ENCODE measurements around the gene GNAZ.

GNAZ gene

DNA sequence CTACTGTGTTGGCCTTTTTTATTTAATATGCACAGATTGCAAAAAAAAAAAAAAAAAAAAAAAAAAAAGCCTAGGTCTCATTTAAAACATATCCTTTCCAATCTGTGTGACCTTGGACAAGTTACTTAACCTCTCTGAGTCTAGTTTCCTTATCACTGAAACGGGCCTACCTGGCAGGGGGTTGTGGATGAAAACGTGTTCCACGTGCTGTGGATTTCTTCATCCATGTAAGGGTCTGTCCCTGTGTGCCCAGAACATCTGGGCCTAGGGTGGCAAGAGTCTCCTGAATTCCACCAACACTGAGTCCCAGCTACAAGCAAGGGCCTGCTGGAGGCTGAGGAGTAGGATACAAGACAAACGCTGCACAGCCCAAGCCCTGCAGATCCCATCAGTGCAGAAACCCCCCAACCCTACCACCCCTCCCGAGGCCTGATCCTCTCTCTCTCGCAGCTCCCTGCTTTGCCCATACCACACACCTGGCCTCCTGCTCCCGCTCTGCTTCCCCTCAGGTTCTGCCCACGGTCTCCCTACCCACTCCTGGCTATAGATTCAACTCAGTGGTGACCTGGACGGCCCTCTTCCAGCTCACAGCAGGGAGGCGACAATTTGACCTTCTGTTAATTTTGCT, 4.7 kb upstream of the GNAZ start:
- DNase-seq: no peak

DNA sequence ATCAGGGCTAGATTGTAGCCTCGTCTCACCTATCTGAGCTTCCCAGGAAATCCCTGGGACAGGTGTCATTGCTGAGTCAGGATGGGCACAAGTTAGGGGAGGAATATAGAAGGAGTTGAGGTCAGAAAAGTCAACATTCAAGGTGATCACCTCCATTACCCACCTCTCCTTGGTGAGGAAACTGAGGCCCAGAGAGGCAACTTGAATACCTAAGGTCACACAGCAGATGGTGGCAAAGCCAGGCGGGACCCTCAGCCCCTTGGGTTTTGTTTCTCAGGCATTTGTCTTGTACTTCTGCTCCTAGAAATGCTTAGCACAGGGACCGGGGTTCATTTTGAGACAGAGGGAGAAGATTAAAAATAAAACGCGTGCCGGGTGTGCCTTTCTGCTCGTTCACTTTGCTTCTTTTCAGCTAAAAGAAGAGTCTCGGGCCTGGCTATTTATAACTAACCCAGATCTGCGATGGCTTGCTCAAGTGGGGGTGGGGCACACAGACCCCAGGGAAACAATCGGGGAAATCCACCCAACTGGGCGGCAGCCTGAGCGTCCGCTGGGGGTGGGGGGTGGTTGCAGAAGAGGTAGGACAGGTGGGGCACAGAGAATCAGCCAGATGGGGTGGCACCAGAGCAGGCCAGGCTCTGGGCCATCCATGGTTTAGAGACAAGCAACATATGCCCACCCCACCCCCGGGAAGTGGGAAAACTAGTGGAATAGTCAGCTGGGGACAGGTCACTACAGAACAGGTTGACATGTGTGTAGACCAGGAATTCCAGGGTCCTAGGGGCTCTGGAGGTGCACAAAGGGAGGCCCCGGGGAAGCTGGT, 3.9 kb upstream of the GNAZ start:
- no peak for DNase-seq

DNA sequence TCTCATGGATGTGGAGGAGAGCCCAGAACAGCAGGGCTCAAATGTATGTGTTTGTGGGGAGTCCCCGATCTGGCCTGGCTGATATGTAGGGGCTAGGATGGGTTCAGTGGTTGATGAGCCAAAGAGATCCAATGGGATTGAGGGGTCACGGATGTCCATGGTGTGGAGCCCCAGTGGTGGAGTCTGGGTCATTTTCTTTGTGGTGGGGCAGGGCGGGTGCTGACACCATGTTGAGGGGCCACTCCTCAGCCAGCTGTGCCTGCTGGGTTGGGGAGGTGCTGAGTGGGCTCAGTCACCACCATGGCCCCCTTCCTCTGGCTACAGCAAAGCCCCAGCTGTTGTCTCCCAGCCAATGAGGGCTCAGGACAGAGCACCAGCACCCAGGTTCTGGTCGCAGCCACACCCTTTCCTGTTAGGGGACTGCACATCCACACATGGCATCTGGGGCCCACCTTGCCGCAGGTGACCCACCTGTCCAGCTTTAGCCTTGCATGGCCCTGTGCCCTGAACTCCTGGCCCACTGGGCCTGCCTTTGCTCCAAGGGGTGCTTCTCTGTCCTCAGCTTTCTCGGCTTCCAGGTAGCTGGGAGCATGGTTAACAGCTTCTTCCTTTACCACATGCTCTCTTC, 3.2 kb upstream of the GNAZ start:
- no peak for DNase-seq

DNA sequence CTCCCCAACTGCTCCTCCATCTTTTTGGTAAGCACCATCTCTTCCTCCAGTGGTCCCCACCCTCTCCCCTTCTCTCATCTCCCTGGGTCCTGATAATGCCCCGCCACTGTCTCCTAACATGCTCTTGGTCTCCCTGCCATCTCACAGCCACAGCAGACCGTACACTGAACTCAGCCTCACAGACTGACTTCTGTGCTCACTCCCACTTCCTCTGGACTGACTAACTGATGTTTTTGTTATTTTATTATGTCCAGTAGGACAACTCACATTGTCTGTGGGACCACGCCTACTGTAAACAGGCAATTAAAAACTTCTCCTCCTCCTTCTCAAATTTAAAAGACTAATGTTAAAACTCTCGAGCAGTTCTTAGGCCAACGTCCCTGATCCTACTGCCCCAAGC, 2.6 kb upstream of the GNAZ start:
- no peak for DNase-seq

DNA sequence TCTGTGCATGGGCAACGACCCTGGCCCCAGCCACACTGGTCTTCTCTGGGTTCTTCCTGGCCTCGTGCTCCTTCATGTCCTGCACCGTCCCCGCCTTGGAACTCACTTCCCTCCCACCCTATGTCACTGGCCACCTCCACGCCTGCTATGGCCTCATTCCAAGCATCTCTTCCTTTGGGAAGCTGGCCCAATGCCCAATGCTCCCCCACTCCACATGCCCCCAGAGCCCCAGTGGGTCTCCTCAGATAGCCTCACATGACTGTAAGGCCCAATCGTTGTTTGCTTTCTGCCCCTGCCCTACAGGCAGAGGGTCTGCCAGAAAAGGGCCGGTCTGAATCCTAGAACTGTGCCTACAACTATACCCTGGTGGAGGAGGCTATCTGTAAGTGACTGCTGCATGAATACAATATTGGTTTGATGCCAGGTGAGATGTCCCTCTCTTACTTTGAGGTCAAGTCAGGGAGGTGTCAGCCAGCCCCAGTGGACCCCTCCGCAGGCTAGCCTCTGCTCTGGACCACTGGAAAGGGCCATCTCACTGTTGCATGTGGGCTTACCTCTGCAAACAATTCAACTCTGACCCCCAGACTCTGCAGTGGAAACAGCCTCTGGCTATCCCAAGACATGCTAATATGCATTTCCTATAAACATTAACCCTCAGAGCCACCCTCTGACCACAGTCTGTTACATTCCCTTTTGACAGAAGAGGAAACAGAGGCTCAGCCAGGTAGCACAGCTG, 2.1 kb upstream of the GNAZ start:
- no peak for DNase-seq

DNA sequence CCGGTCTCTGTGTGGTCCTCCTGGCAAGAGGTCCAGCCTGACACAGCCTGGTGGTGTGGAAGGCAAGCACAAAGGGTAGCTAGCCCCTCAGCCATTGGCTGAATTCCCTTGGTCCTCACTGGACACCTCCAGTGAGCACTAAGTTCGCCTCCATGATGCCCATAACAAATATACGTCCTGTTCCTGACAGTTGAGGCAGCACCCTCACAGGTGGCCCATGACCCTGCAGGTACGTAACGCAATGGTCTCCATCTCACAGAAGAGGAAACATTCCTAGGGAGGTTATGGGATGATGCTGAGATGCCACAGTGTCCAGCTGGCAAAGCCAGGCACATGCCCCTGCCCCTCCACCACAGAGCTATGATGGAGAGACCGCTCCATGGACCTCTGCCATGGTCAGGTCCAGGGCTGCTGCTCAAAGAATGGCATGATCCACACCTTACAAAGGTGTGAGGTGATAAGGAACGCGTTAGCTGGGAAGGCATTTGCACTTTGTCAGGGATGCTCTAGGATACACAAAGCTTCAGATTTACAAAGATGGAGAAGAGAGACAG, 1.4 kb upstream of the GNAZ start:
- no peak for DNase-seq

DNA sequence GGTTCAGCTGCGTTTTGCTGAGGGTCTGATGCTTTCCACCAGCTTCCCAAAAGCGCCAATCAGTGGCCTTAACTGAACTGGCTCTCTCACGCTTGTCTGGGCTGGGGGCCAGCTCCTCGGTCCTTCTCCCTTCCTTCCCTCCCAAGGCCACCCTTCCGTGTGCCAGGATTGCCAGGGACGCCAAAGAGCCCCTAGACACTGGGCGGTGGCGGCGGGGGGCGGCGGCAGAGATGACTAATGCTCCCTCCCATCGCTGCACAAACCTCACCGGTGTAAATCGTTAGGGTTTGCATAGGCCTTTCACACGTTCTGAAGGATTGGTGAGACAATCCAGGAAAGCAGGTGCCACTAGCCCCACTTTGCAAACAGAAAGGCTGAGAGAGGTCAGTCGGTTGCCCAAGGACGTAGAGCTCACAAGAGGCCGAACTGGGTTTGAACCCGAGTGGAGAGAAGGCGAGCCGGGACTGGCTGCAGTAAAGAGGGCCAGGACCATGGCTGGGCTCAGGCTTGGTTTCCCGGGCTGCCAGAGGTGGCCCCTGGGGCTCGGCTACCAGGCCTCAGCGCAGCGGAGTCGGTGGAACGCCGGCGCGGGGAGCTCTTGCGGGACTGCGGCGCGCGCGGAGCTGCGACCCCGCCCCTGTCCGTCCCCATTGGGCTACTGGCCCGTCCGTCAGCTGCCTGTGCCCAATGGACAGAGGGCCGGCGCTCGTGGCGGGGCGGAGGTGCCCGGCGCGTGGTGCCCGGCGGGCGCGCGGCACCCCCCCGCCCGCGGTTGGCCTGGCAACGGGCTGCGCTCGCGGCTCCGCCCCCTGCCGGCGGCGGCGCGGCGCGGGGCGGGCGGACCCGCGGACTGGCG, 589 bp upstream of the GNAZ start:
- DNase-seq: peak; percentile 92

DNA sequence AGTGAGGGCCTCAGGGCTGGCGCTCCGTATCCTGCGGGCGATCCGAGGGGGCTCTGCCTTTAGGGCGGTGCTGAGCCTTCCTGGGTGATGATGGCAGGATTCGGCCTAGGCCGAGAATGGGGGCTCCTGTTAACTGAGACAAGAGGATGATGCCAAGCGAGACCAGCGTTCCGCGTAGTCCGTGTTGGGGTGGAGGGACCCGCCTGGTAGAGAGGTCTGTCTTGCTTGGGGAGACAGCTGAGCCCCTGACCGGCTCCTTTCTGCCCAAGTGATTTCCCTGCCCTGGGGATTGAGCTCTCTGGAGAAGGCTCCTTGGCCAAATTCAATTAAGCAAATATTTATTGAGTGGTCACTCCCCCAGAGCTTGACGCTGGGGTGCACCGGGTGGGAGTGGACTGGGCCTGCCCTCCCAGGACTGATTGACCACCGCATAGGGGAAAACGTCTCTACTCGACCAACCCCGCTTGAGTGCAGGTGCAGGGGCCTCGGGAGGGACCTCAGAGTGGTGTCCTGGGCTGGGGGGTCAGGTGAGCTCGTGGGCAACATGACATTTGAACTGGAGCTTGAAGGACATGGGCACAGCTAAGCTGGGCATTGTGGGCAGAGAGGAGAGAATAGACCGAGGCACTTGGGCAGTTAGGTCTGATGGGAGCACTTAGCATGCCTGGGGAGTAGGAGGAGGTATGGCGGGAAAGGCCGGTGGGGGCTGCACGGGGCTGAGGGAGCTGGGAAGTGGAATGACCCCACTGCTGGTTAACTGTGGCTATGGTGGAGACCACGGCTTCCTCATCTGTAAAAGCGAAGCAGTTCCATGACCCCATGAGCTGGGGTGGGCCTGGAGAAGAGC, 1.1 kb downstream of the GNAZ start:
- DNase-seq: no peak

DNA sequence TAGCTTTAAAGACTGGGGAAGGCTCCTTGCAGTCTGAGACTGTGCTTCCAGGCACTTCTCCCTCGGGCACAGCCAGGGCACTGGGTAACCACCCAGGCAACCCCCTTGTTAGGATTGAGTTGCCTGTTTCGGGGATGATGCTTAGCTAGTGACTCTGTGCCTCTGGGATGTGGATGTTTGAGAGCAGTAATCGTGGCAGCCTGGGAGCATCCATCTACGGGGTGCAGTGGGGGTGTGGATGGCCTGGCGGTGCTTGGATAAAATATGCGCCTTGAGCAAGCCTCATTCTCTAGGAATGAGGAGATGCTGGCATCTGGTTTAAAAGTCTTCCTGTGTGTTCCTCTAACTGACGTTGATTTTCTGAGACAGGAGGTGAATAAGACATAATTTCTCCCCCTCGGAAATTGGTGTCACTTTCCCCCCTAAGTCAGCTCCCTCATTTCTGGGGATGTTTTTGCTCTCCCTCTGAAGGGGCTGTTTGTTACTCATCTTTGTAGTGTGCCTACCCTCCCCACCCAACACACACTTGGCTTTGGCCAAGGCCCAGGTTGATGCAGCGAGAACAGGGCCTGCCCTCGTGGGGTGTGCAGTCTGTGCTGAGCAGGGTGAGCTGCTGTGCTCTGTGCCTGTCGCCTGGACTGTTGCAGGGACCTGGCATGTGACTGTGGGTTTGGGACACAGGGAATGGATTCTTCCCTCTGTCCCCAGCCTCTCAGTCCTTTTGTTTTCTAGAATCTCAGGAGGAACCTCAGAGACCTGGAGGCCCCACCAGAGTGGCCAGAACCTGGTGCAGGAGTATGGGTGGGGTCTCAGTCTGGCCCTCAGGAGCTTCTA, 2.0 kb downstream of the GNAZ start:
- no peak for DNase-seq

DNA sequence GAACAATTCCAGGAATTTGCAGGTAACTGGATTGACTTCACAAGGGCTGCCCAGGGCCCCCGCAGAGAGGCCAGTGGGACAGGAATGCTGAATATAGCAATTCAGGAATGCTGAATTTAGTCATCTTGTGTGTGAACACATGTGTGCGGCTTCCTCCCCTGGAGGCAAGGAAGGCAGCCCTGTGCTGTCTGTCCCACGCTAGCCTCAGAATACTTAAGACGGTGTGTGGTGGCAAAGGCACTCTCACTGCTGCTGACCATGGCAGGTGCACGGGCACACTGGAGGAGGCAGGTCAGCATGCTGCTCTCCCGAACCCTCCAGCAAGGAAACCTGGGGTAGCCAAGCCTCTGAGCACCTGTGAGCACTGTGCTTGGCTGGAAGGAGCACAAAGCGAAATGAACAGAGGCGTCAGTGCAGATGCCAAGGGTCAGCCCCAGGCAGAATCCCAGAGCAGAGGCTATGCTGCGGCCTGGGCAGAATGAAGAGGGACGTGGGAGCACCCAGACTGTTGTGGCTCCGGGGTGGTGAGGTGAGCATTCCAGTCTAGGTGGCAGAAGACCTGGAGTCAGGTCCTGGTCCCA, 2.7 kb downstream of the GNAZ start:
- no peak for DNase-seq

DNA sequence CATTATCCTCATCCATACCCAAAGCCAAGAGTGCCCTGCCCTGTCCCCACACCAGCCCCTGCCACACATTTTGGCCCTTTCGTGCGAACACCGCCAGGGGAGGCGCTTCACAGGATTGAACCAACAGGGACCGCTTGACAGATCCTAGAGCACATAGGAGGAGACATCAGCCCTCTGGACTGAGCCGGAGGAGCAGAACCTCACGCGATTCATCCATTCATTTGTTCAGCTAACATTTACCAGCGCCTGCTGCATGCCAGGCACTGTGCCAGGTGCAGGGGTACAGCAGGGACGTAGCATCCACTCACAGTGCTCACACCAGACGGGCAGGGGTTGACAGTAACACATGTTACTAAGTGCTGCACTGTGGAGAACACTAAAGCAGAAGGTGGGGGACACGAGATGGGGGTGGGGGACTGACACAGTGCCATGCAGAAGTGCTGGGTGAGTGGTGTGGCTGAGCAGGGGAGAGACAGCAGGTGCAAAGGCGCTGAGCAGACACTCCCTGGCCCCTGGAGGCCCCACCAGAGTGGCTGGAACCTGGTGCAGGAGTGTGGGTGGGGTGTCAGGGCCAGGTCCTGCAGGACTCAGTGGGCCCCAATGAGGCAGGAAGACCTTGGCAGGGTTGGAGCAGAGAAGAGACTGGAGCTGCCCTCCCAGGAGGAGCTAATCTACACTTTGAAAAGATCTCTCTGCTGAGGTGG, 3.4 kb downstream of the GNAZ start:
- DNase-seq: no peak

DNA sequence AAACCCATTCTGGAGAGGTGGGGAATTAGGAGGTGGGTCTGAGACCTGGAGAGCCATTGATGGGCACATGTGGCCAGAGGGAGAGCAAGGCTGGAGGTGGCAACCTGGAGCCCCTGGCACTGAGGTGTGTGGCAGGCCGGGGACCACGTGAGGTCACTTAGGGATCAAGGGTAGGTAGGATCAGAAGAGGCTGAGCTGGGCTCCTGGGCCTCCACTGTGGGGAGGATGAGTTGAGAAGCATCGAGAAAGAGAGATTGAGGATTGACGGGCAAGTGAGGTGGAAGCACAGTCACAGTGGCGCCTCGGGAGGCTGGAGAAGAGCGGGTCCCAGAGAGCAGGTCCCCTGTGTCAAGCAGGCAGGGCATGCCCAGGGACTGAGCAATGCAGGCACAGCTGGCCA, 4.1 kb downstream of the GNAZ start:
- DNase-seq: no peak

DNA sequence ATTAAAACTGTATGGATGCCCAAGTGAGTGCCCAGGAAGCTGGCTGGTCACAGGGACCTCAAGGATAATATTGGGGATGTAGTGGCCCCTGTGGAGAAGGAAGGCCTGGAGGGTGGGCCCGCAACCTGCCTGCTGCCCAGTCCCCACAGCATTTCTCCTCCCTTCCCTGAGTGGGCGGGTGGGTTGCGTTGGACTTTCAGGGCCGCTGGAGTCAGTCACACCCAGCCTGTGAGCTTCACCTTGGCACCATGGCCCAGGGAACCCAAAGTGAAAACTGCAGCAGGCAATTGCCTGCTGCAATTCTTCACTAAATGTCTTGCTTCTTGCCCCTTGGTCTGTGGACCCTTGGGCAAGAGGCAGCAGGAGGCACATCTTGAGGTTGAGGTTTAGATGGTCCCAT, 4.7 kb downstream of the GNAZ start:
- DNase-seq: no peak

DNA sequence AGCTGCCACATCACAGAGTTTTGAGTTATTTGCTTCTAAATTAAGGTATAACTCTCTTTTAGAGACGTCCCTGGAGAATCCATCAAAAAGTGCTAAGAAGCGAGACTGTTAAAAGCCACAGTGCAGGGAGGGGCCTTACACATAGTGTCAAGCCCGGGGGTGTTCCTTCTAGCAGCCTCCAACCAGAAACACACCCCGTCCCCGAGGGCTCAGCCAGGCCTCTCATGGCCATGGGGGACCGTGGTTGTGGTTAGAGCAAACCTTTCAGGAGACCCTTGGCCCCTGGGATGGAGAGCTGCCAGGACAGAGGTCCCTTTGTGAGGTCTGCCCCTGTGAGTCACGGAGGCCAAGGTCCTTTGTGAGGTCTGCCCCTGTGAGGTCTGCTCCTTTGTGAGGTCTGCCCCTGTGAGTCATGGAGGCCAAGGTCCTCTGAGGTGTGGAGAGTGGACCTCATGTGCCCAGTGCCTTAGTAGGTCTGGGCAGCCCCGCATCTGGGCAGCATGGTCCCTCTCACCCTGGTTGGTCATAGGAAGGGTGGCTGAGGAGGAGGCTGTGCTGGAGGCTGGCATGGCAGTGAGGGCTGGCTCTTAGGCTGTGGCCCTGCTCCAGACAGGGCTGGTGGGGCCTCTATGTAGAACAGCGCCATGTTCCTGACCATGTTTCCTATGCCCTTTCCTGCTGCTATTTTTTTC, 5.4 kb downstream of the GNAZ start:
- DNase-seq: no peak

DNA sequence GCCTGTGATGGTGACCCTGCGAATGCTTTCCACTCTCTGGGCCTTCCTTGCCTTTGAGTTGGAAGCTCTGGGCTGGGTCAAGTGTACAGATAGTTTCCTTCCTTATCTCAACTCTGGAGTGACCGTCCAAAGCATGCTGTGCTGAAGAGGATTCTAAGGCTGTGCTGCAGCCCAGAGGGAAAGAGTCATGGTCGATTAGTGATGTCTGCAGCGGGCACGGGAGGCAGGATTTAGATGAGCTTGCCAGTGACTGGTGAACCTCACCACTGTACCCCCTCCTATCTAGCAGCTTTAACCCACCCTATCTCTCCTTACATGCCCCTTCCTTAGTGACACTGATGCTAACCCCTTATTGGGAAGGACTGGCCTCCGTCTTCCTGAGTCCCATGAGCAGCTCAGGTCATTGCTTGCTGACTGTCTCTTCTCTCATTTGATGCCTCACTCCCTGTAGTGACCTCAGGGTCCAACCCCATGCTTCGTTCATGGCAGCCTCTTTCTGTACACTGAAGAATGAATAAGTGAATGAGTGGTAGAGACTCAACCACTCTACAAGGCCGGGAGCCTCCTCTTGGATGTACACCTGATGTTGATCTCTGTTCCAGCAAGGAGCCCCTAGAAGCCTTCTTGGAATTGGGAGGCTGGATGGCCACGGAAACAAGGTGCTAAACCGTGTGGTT, 6.7 kb downstream of the GNAZ start:
- no peak for DNase-seq

DNA sequence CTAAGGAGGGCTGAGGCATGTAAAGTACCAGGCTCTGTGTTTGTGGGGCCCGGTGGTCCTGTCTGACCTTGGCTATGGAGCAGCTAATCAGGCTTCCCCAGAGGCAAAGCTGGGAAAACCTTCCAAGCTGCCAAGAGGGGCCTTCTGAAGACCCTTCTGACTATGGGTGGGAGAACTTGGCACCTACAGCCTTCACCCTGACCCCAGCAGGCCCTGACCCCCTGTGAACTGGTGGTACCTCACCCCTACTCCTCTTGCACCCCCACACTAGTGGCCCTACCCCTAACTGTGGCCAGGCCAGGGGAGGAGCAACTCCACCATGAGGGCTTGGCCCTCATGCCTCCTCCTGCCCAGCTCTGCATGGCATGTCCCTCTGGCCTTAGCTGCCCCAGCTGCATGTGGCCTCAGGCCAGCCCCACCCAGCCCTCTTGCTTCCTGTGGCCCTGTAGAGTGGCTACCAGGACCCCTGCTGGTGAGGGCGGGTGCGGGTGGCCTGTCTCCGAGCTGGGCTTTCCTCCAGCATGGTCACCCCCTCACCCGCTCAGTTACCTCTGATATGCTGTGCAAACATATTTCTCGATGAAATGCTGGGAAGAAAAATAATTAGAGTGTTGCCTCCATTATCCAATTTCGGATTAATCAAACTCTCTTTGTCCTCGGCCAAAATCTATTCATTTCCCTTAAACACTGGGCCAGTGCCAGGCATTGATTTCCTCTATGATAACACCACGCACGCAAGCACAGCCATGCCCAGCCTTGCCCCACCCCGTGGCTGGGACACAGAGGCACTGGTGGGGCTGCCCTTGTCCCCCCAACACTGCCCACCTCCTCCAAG, 7.5 kb downstream of the GNAZ start:
- DNase-seq: no peak

DNA sequence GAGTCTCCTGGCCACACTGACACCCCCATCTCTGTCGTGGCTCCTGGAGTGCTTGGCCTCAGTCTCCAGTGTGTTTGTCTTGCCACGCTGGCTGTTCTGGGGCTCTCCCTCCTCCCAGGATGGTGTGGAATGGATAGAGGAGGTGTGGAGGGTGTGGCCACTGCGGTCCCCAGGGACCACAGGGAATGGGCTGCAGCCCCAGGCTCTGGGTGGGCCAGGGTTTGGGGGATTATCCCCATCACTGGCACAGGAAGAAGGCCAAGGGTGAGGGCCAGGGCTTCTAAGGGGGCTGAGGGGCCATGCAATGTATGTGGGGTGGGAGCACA, 8.1 kb downstream of the GNAZ start:
- DNase-seq: no peak

Measured in stimulated activated CD4-positive, alpha-beta T cell treated with anti-CD3 and anti-CD28 coated beads, Interleukin-15, amount 100 ng/mL, for 24 hours (primary cell).